SU-DHL-6 (cell line): Measurements from ENCODE around the gene NFKBIE.

Experiments
- H2AFZ ChIP-seq: fragments of 200-600 bp; sonication (generic); 2 replicates; pipeline ENCODE4 v1.6.1; 2014; ENCODE audit warnings: low read depth, mild to moderate bottlenecking, moderate library complexity, mixed read lengths, antibody characterized with exemption, low read length; ENCODE audit not compliant: severe bottlenecking
- H3F3A ChIP-seq: fragments of 200-600 bp; shearing (Covaris generic); 2 replicates; pipeline ENCODE4 v1.6.0; 2016; ENCODE audit warnings: antibody characterized with exemption, mild to moderate bottlenecking; ENCODE audit not compliant: insufficient read depth
- H3K27ac ChIP-seq: fragments of 200-600 bp; sonication (generic); 2 replicates; pipeline ENCODE4 v1.5.1; 2016; ENCODE audit warnings: low read depth, mild to moderate bottlenecking, low read length, moderate library complexity, mixed read lengths
- H3K27me3 ChIP-seq: fragments of 200-600 bp; sonication (generic), shearing (Covaris generic); 2 replicates; pipeline ENCODE4 v1.6.0; 2014; ENCODE audit warnings: mild to moderate bottlenecking, low read length
- H3K36me3 ChIP-seq: fragments of 200-600 bp; sonication (generic); 2 replicates; pipeline ENCODE4 v1.6.1; 2014; ENCODE audit warnings: mild to moderate bottlenecking, low read length, mixed read lengths
- H3K4me2 ChIP-seq: fragments of 300-600, 200-600 bp; shearing (Covaris generic), sonication (generic); 2 replicates; pipeline ENCODE4 v1.6.0; 2014; ENCODE audit warnings: low read length, low read depth, mild to moderate bottlenecking; ENCODE audit not compliant: poor library complexity, severe bottlenecking
- H3K4me3 ChIP-seq: fragments of 200-600 bp; sonication (generic); 2 replicates; pipeline ENCODE4 v1.5.1; 2014; ENCODE audit warnings: antibody characterized with exemption, low read length, mild to moderate bottlenecking, mixed read lengths; ENCODE audit not compliant: insufficient read depth, poor library complexity, severe bottlenecking
- H3K79me2 ChIP-seq: fragments of 200-600 bp; sonication (generic); 2 replicates; pipeline ENCODE4 v1.6.1; 2014; ENCODE audit warnings: mild to moderate bottlenecking, low read length, moderate library complexity; ENCODE audit not compliant: insufficient read depth
- H3K9ac ChIP-seq: fragments of 200-600 bp; sonication (generic); 2 replicates; pipeline ENCODE4 v1.7.0; 2014; ENCODE audit warnings: mild to moderate bottlenecking, low read length
- H3K9me2 ChIP-seq: fragments of 200-600 bp; sonication (generic); replicated peaks from 2 replicates; pipeline ENCODE4 v1.6.1; 2014; ENCODE audit warnings: low read length; ENCODE audit not compliant: insufficient read depth
- H3K9me3 ChIP-seq: fragments of 200-600 bp; sonication (generic); 2 replicates; pipeline ENCODE4 v1.6.1; 2014; ENCODE audit warnings: low read length, mixed read lengths; ENCODE audit not compliant: insufficient read depth
- H4K20me1 ChIP-seq: fragments of 200-600 bp; sonication (generic); 2 replicates; pipeline ENCODE4 v1.6.1; 2014; ENCODE audit warnings: low read depth, mild to moderate bottlenecking, antibody characterized with exemption, low read length, moderate library complexity, mixed read lengths
- CTCF ChIP-seq: fragments of 200-600 bp; sonication (generic); IDR thresholded peaks from one replicate; pipeline ENCODE4 v1.5.1; 2017; ENCODE audit warnings: antibody characterized with exemption, mild to moderate bottlenecking, low read length, moderate library complexity; ENCODE audit not compliant: insufficient read depth, poor library complexity, severe bottlenecking
- EZH2phosphoT487 ChIP-seq: fragments of 200-600 bp; sonication (generic), shearing (Covaris generic); conservative IDR thresholded peaks from 2 replicates; pipeline ENCODE4 v1.6.1; 2018; ENCODE audit warnings: mild to moderate bottlenecking, antibody characterized with exemption, low read length, moderate library complexity, mixed read lengths

Gene NFKBIE

GRCh38 chr6:44258325-44258863 lies 7.0 kb downstream of the NFKBIE start:
- no peaks in the 10 kb centered on the region for H3K9me2 ChIP-seq
- H3K27me3 ChIP-seq: no peaks in the 10 kb centered on the region
- H3K79me2 ChIP-seq: peaks cover 24% of the 10 kb centered on the region
- H2AFZ ChIP-seq: no peak overlapping the region
- H3K4me3 ChIP-seq: no peak overlapping the region
- no peak for TF ChIP-seq EZH2phosphoT487
- TF ChIP-seq CTCF: no peak
- no peaks in the 10 kb centered on the region for H3K9me3 ChIP-seq
- peak overlapping the region; percentile 85 for H3K9ac ChIP-seq
- peaks cover 6% of the 10 kb centered on the region; the same call in 1 of the 2 replicates for H3K36me3 ChIP-seq
- H3F3A ChIP-seq: peaks cover 65% of the 10 kb centered on the region
- peak overlapping the region; percentile 83 for H3K4me2 ChIP-seq
- no peaks in the 10 kb centered on the region for H4K20me1 ChIP-seq
- peak overlapping the region; percentile 71 for H3K27ac ChIP-seq

- peak overlapping the region; percentile 83 for H3K4me2 ChIP-seq
- 0 out of 2 replicates have a peak, but pooled peaks cover 3% of the 10 kb centered on the region for H4K20me1 ChIP-seq
- no peaks in the 10 kb centered on the region for H3K27me3 ChIP-seq
- H3K79me2 ChIP-seq: peaks cover 19% of the 10 kb centered on the region
- H3K36me3 ChIP-seq: peaks cover 9% of the 10 kb centered on the region; the same call in 1 of the 2 replicates
- peak overlapping the region; percentile 71 for H3K27ac ChIP-seq
- TF ChIP-seq CTCF (no peak), EZH2phosphoT487 (no peak)
- H3K4me3 ChIP-seq: peak overlapping the region; percentile 81
- peaks cover 66% of the 10 kb centered on the region for H3F3A ChIP-seq
- H3K9me3 ChIP-seq: no peaks in the 10 kb centered on the region
- H3K9ac ChIP-seq: peak overlapping the region; percentile 85
- H3K9me2 ChIP-seq: no peaks in the 10 kb centered on the region
- H2AFZ ChIP-seq: peak overlapping the region; percentile 28
These were observed 7.5 kb downstream of the NFKBIE start for GRCh38 chr6:44257753-44258324.

- H3K79me2 ChIP-seq: peaks cover 12% of the 10 kb centered on the region
- H2AFZ ChIP-seq: peak within 1 kb of the TSS; percentile 70
- H4K20me1 ChIP-seq: 0 out of 2 replicates have a peak, but pooled peaks cover 3% of the 10 kb centered on the region
- H3K9ac ChIP-seq: peak within 1 kb of the TSS; percentile 85
- H3K9me2 ChIP-seq: no peaks in the 10 kb centered on the region
- peak within 1 kb of the TSS; percentile 71 for H3K27ac ChIP-seq
- no peaks in the 10 kb centered on the region for H3K27me3 ChIP-seq
- H3F3A ChIP-seq: peaks cover 71% of the 10 kb centered on the region
- H3K9me3 ChIP-seq: no peaks in the 10 kb centered on the region
- peak within 1 kb of the TSS; percentile 81 for H3K4me3 ChIP-seq
- TF ChIP-seq CTCF (peak; percentile 91), EZH2phosphoT487 (no peak)
- peaks cover 9% of the 10 kb centered on the region; the same call in 1 of the 2 replicates for H3K36me3 ChIP-seq
- peak within 1 kb of the TSS; percentile 83 for H3K4me2 ChIP-seq
These were observed 8.2 kb downstream of the NFKBIE start, which contains the start of gene SLC35B2 for GRCh38 chr6:44257025-44257752. Gene SLC35B2 (minus strand): TSS chr6:44257528. CDS start chr6:44257410, 118 bp downstream.
